MCF 10A (cell line): ENCODE data around the gene ADAMTS6. TPM values are rescaled to one million over a fixed set of nuclear protein-coding genes. Genes with fewer than 3 reads are reported as not detected.
"Not testable (repeated sequence)": the region's sequence is repeated elsewhere in the genome, so short reads cannot be mapped to it uniquely, and the experiment has no call there.

Experiments used
- BruUV-seq: library from RNA; stranded (reverse); fragments of 400-500 nt; replicated peaks from 2 replicates; lab custom pipeline; 2021; lab: Mats Ljungman, UMichigan
- CTCF ChIA-PET: fragments of 300-600 bp; sonication (Branson Sonifier 250); formaldehyde crosslinking; extraction: SDS; loops from one replicate; lab custom pipeline; 2021; ENCODE audit warnings: antibody characterized with exemption, inconsistent platforms; lab: Yijun Ruan, JAX
- POLR2A ChIA-PET: fragments of 300-600, 350-650 bp; sonication (Branson Sonifier 250); formaldehyde crosslinking; extraction: SDS; loops from one replicate; lab custom pipeline; 2020; ENCODE audit warnings: antibody characterized with exemption, inconsistent platforms; lab: Yijun Ruan, JAX
- DNase-seq: peaks from one replicate; pipeline ENCODE4 v3.0.0-alpha.2; 2018; ENCODE audit not compliant: unreplicated experiment
- H3K27ac Mint-ChIP-seq: one replicate; pipeline ENCODE4 v1.8.0; 2022; ENCODE audit warnings: mild to moderate bottlenecking, low read depth, mixed read lengths; ENCODE audit not compliant: unreplicated experiment
- H3K27me3 Mint-ChIP-seq: one replicate; pipeline ENCODE4 v1.8.0; 2022; ENCODE audit warnings: mixed read lengths; ENCODE audit not compliant: insufficient read depth, unreplicated experiment
- H3K36me3 Mint-ChIP-seq: one replicate; pipeline ENCODE4 v1.8.0; 2022; ENCODE audit warnings: mild to moderate bottlenecking, moderate library complexity, mixed read lengths; ENCODE audit not compliant: insufficient read depth, unreplicated experiment
- H3K4me1 Mint-ChIP-seq: one replicate; pipeline ENCODE4 v1.8.0; 2022; ENCODE audit warnings: mixed read lengths; ENCODE audit not compliant: insufficient read depth, unreplicated experiment
- H3K4me3 Mint-ChIP-seq: one replicate; pipeline ENCODE4 v1.8.0; 2022; ENCODE audit warnings: mild to moderate bottlenecking, moderate library complexity, mixed read lengths; ENCODE audit not compliant: unreplicated experiment
- H3K9me3 Mint-ChIP-seq: one replicate; pipeline ENCODE4 v1.8.0; 2022; ENCODE audit warnings: mixed read lengths; ENCODE audit not compliant: unreplicated experiment
- intact Hi-C: fragments of 100-400 bp; cut with micrococcal nuclease; formaldehyde crosslinking; loops from 2 replicates; pipeline ENCODE4 v1.14.1; 2022
- total RNA-seq: library from RNA; stranded (reverse); gene quantifications from 2 replicates; pipeline ENCODE4 v1.2.3, GENCODE V29; 2022
- TF ChIP-seq, protein P1 (sequence below): fragments of 200-600 bp; IDR thresholded peaks from one replicate; pipeline ENCODE4 v1.8.0; 2022; ENCODE audit warnings: antibody characterized with exemption, mild to moderate bottlenecking; ENCODE audit not compliant: unreplicated experiment

The ADAMTS6 gene
- total RNA-seq, 1 experiment from 2014 or later = 17.8 TPM

DNA sequence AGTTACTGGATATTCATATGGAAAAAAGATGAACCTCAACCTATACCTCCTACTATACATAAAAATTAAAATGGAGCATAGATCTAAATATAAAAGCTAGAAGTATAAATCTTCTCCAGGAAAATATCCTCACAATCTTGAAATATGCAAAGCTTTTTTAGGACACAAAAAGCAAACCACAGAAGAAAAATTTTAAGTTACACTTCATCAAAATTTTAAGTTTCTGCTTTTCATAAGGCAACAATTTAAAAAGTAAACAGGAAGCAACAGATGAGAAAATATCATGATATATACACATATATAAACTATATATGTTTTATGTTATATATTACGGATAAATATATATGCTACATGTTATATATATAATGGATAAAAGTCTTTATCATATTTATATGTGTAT is 157.5 kb downstream of the ADAMTS6 start:
- ChIA-PET POLR2A (no interaction called here), CTCF (no interaction called here)
- Mint-ChIP-seq H3K36me3 (peaks cover 13% of the 10 kb centered on the region), H3K4me1 (peaks cover 7% of the 10 kb centered on the region), H3K9me3 (no peaks in the 10 kb centered on the region), H3K27ac (no peak overlapping the region), H3K27me3 (no peaks in the 10 kb centered on the region), H3K4me3 (no peak overlapping the region)
- BruUV-seq = no TSS peak
- no peak for DNase-seq
- TF ChIP-seq, protein P1, sequence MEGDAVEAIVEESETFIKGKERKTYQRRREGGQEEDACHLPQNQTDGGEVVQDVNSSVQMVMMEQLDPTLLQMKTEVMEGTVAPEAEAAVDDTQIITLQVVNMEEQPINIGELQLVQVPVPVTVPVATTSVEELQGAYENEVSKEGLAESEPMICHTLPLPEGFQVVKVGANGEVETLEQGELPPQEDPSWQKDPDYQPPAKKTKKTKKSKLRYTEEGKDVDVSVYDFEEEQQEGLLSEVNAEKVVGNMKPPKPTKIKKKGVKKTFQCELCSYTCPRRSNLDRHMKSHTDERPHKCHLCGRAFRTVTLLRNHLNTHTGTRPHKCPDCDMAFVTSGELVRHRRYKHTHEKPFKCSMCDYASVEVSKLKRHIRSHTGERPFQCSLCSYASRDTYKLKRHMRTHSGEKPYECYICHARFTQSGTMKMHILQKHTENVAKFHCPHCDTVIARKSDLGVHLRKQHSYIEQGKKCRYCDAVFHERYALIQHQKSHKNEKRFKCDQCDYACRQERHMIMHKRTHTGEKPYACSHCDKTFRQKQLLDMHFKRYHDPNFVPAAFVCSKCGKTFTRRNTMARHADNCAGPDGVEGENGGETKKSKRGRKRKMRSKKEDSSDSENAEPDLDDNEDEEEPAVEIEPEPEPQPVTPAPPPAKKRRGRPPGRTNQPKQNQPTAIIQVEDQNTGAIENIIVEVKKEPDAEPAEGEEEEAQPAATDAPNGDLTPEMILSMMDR = no peak
- intact Hi-C loops = no loop called here

DNA sequence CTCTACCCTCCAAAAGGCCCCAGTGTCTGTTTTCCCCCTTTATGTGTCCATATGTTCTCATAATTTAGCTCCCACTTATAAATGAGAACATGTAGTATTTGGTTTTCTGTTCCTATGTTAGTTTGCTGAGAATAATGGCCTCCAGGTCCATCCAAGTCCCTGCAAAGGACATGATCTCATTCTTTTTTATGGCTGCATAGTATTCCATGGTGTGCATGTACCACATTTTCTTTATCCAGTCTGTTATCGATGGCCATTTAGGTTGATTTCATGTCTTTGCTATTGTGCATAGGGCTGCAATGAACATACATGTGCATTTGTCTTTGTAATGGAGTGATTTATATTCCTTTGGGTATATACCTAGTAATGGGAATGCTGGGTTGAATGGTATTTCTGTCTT is 161.0 kb downstream of the ADAMTS6 start:
- CTCF ChIA-PET, H3K4me3 Mint-ChIP-seq, BruUV-seq, H3K36me3 Mint-ChIP-seq, intact Hi-C loops, H3K27ac Mint-ChIP-seq, DNase-seq, H3K9me3 Mint-ChIP-seq, H3K4me1 Mint-ChIP-seq, POLR2A ChIA-PET, H3K27me3 Mint-ChIP-seq: not testable (repeated sequence)

GRCh38 chr5:65320250-65320649 is 161.5 kb downstream of the ADAMTS6 start:
- ChIA-PET POLR2A (no interaction called here), CTCF (no interaction called here)
- Mint-ChIP-seq H3K9me3 (no peaks in the 10 kb centered on the region), H3K4me3 (no peak overlapping the region), H3K27me3 (no peaks in the 10 kb centered on the region), H3K27ac (no peak overlapping the region), H3K4me1 (no peaks in the 10 kb centered on the region), H3K36me3 (no peaks in the 10 kb centered on the region)
- no peak for DNase-seq
- TF ChIP-seq, protein P1 = no peak
- intact Hi-C loops = no loop called here
- no TSS peak for BruUV-seq

DNA sequence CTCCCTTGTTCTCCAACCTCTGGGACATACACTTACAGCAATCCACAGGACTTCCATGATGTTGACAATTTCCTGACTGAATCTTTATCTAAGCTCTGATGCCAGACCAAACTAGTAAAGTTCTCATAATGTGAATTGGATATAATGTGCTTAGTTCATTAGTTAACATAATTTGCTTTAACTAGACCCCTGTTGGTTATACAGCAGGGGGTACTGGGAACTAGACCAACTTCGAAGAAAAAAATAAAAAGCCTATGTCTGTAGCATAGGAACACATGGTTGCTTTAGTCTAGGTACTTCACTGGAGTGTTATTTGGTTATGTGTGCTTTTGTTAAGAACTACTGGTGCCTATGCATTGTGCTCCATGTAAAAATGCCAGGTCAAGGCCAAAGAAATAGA is 173.8 kb downstream of the ADAMTS6 start:
- TF ChIP-seq, protein P1 = no peak
- ChIA-PET POLR2A (no interaction called here), CTCF (interaction anchor here (0.6 kb wide), 1 partner anchor 31 kb away, joined by 4 read pairs; no protein-coding TSS in a partner anchor)
- H3K9me3 Mint-ChIP-seq = no peaks in the 10 kb centered on the region
- intact Hi-C loops = no loop called here
- no peak overlapping the region for H3K4me3 Mint-ChIP-seq
- no peaks in the 10 kb centered on the region for H3K4me1 Mint-ChIP-seq
- no peak for DNase-seq
- no peaks in the 10 kb centered on the region for H3K27me3 Mint-ChIP-seq
- H3K36me3 Mint-ChIP-seq = no peaks in the 10 kb centered on the region
- no peak overlapping the region for H3K27ac Mint-ChIP-seq
- BruUV-seq = no TSS peak

DNA sequence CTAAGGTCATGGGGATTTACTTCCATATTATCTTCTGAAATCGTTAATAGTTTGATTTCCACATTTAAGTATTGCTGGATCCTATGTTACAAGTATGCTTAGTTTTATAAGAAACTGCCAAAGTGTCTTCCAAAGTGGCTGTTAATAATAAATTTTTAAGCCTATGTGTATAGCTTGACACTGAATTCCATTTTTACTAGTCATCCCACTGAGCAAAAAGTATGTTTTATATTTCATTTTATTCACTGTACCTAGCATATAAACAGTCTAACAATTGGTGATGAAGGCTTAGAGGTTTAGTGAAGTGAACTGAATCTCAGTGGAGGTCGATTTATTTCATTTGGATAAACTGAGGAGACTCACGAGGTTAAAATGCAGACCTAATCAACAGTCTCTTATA is 174.6 kb downstream of the ADAMTS6 start:
- Mint-ChIP-seq H3K9me3 (no peaks in the 10 kb centered on the region), H3K36me3 (no peaks in the 10 kb centered on the region), H3K27me3 (no peaks in the 10 kb centered on the region), H3K27ac (no peak overlapping the region), H3K4me1 (no peaks in the 10 kb centered on the region), H3K4me3 (no peak overlapping the region)
- ChIA-PET CTCF (no interaction called here), POLR2A (no interaction called here)
- TF ChIP-seq, protein P1 = no peak
- intact Hi-C loops = no loop called here
- no peak for DNase-seq
- BruUV-seq = no TSS peak
